ENCODE data around the gene KRT73.

DNA sequence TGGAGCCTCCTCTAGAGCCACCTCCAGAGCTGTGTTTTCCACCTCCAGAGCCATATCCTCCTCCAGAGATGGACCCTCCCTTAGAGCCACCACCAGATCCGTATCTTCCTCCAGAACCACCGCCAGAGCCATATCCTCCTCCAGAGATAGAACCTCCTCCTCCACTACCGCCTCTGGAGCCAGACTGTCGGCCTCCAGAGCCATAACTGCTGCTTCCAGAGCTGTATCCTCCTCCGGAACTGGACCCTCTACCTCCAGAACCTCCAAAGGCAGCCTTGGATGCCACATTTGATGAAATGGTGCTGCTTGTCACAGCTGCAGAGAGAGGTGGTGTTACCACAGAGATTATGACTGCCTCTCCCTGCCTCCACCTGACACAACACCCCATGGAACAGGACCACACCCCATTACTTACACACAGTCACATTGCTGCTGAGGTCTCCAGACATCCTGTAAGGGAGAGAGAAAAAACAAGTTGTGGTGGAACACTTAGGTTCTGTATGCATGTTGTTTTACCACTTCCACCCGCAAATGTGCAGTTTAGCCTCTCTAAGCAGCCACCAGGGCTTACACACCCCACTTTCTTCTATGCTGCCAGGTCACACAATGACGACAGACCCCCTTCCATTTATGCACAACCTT, 26.9 kb upstream of the KRT73 start:
- TF ChIP-seq CTCF (IDR thresholded peaks at IDR 0.05) (no peak), POLR2A (IDR thresholded peaks at IDR 0.05) (no peak)
